22Rv1 (cell line): ENCODE results near the gene ALPP.
"Not testable (repeated sequence)": the region's sequence is repeated elsewhere in the genome, so short reads cannot be mapped to it uniquely, and the experiment has no call there.

Experiments
- H3K27ac ChIP-seq: fragments of 450-650 bp; 2 replicates; pipeline ENCODE4 v1.5.1; 2017
- CTCF ChIP-seq: fragments of 450-650 bp; IDR thresholded peaks from 2 replicates; pipeline ENCODE4 v1.5.1; 2017; ENCODE audit warnings: mild to moderate bottlenecking
- ZFX ChIP-seq: fragments of 450-650 bp; IDR thresholded peaks from 2 replicates; pipeline ENCODE4 v1.6.1; 2017; ENCODE audit warnings: antibody characterized with exemption, borderline replicate concordance

The ALPP gene

GRCh38 chr2:232335206-232335858, 43.2 kb upstream of the ALPP start:
- TF ChIP-seq CTCF, result peak; percentile 86
- not testable (repeated sequence) for H3K27ac ChIP-seq

- TF ChIP-seq ZFX (no peak), CTCF (no peak)
- no peak overlapping the region for H3K27ac ChIP-seq
Observed at GRCh38 chr2:232335859-232336215, 42.7 kb upstream of the ALPP start.

- 0 out of 2 replicates have a peak overlapping the region, but pooled peaks have one; percentile 3 for H3K27ac ChIP-seq
- TF ChIP-seq CTCF, result no peak
- no peak for TF ChIP-seq ZFX
Observed at GRCh38 chr2:232336241-232336736, 42.3 kb upstream of the ALPP start.

GRCh38 chr2:232336981-232337720, 41.4 kb upstream of the ALPP start:
- H3K27ac ChIP-seq, result 0 out of 2 replicates have a peak overlapping the region, but pooled peaks have one; percentile 3
- TF ChIP-seq ZFX, result no peak
- TF ChIP-seq CTCF, result no peak

- H3K27ac ChIP-seq, result not testable (repeated sequence)
Observed at GRCh38 chr2:232338094-232338758, 40.3 kb upstream of the ALPP start.

- no peak for TF ChIP-seq CTCF
- no peak for TF ChIP-seq ZFX
- H3K27ac ChIP-seq, result no peak overlapping the region
Observed at GRCh38 chr2:232338759-232339106, 39.8 kb upstream of the ALPP start.

GRCh38 chr2:232339121-232340081, 39.1 kb upstream of the ALPP start:
- H3K27ac ChIP-seq, result no peak overlapping the region
- TF ChIP-seq ZFX, result no peak
- TF ChIP-seq CTCF, result peak; percentile 39
